ENCODE data around the gene OR4E1.

GRCh38 chr14:21653331-21653885 lies 20.2 kb downstream of the OR4E1 start, which contains the start of gene OR4E2:
- TF ChIP-seq CTCF (conservative IDR thresholded peaks at IDR 0.05 in 1 of 2, IDR thresholded peaks at IDR 0.05 in 1 of 2; ENCODE audit: extremely low read depth in 1 of 2, insufficient read depth in 1 of 2, low read depth in 1 of 2, low read length in 2 of 2) (no peak), EZH2 (IDR thresholded peaks at IDR 0.05; ENCODE audit: borderline replicate concordance, low read length) (no peak)
